Gastrocnemius medialis (tissue), 4 donors: ENCODE results near the gene FOXP2. TPM values are rescaled to one million over a fixed set of nuclear protein-coding genes. Genes with fewer than 3 reads are reported as not detected.
A peak's percentile ranks its signal among the peaks of the same experiment; 100 is the strongest.

Source experiments
- ATAC-seq, 2 donors: fragments of 150-250 bp; one replicate each; pipeline ENCODE4 v1.9.1; 2016
- DNase-seq, 2 donors: peaks; one replicate each; pipeline ENCODE4 v3.0.0-alpha.2; 2019
- H3K27ac ChIP-seq, 4 donors: fragments of 200-600 bp; sonication (generic); 1 replicate in 1 of 4; 2 replicates in 3 of 4; pipeline ENCODE4 v1.5.1; 2016 to 2018; ENCODE audit warnings: mild to moderate bottlenecking in 2 of 4, moderate library complexity in 1 of 4
- H3K27me3 ChIP-seq, 3 donors: fragments of 200-600 bp; sonication (generic) in 2 of 3; 1 replicate in 1 of 3; 2 replicates in 2 of 3; pipeline versions ENCODE4 v1.5.1 to v1.6.0; 2016 to 2019; ENCODE audit warnings: mild to moderate bottlenecking in 1 of 3, moderate library complexity in 1 of 3
- H3K36me3 ChIP-seq, 2 donors: fragments of 200-600 bp; sonication (generic) in 1 of 2; one replicate each; pipeline ENCODE4 v1.5.1; 2017 to 2018
- H3K4me1 ChIP-seq, 2 donors: fragments of 200-600 bp; sonication (generic) in 1 of 2; one replicate each; pipeline ENCODE4 v1.5.1; 2016 to 2017; ENCODE audit warnings: mild to moderate bottlenecking in 2 of 2
- H3K4me3 ChIP-seq, 4 donors: fragments of 200-600 bp; sonication (generic) in 3 of 4; 1 replicate in 1 of 4; 2 replicates in 3 of 4; pipeline ENCODE4 v1.5.1; 2016 to 2019; ENCODE audit warnings: mild to moderate bottlenecking in 2 of 4
- H3K9me3 ChIP-seq, 3 donors: fragments of 200-600 bp; sonication (generic) in 2 of 3; 1 replicate in 1 of 3; 2 replicates in 2 of 3; pipeline ENCODE4 v1.5.1; 2016 to 2019
- POLR2A ChIP-seq, 2 donors: fragments of 450-650 bp; IDR thresholded peaks; one replicate each; pipeline ENCODE4 v1.6.1; 2017; ENCODE audit warnings: antibody characterized with exemption in 2 of 2, mild to moderate bottlenecking in 2 of 2, moderate library complexity in 2 of 2
- in situ Hi-C, 4 donors: fragments of 200-750 bp; cut with MboI; loops; one replicate each; pipeline versions ENCODE4 v1.15.0 to v1.8.0; 2017; ENCODE audit warnings: low sequenced_read_pairs in 4 of 4
- intact Hi-C: fragments of 100-400 bp; cut with DNase I; formaldehyde crosslinking; loops from one replicate; pipeline ENCODE4 v1.15.1; 2023; ENCODE audit warnings: low total_unique reads
- total RNA-seq, 4 donors: library from RNA; depleted of rRNA; stranded (reverse); fragments of >200 nt; gene quantifications; one replicate each; pipeline versions ENCODE4 v1.1.0 to v1.2.3, GENCODE V29; 2016
- TF ChIP-seq, protein P1 (sequence below), 5 experiments: fragments of 450-650 bp in 3 of 5; fragments of 200-600 bp in 2 of 5; sonication (generic) in 2 of 5; IDR thresholded peaks in 4 of 5; conservative IDR thresholded peaks in 1 of 5; 1 replicate in 4 of 5; 2 replicates in 1 of 5; pipeline ENCODE4 v1.5.1; 2016 to 2019; ENCODE audit warnings: antibody characterized with exemption in 5 of 5, mild to moderate bottlenecking in 3 of 5, moderate library complexity in 3 of 5

Gene FOXP2
- 10 to 100 TPM in 1 of 4 donors, 1 to 10 TPM in 3; 4.9 to 16.9 (median 7.5) TPM for total RNA-seq

DNA sequence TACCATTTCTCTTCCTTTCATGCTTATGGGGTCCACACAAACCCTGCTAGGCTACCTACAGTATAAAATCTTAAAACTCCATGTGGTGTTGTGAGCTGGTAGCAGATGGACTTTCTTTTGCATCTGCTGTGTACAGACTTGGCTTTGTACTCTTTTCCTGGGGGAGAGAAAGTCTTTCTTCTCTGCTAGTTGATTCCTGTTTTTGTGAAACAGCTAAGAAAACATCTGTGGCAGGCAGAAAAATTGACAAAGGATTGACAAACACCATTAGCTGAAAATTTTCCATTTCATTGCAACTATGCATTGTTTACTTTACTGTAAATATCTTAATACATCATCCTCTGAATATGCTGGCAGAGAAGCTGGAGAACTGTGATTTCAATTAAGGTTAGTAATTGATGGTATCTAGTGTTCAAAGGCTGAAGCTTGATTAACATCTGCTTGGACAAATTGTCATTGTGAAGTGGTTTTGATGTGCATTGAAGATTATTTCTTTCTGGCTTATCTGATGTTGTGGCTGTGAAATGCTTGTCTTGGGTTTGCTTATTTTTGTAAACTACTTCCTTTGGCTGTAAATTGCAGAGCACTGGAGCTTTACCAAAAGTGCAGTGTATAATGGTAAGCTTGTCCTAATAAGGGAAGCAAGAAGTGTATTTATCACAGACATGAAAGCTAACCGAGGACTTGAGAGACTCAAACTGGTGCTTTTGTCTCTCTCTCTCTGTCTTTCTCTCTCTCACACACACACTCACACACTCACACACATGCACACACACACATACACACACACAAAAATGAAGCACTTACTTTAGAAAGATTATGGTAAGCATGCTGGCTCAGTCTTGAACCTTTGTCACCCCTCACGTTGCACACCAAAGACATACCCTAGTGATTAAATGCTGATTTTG, at the start of gene FOXP2:
TSS of gene FOXP2 (plus strand) at position 660 of the 908 bp plus-strand sequence. CDS start 11,697 bp downstream, outside the sequence.
- H3K36me3 ChIP-seq, result no peaks in the 10 kb centered on the region
- peak within 1 kb of the TSS; percentile 74 to 84 (median 75) for H3K27ac ChIP-seq
- H3K4me1 ChIP-seq, result peaks cover 47 to 54% of the 10 kb centered on the region in 2 donors
- ATAC-seq (peak in 1 of 2 donors; percentile 15), DNase-seq (no peak)
- TF ChIP-seq POLR2A (IDR thresholded peaks at IDR 0.05), result no peak
- TF ChIP-seq, protein P1, sequence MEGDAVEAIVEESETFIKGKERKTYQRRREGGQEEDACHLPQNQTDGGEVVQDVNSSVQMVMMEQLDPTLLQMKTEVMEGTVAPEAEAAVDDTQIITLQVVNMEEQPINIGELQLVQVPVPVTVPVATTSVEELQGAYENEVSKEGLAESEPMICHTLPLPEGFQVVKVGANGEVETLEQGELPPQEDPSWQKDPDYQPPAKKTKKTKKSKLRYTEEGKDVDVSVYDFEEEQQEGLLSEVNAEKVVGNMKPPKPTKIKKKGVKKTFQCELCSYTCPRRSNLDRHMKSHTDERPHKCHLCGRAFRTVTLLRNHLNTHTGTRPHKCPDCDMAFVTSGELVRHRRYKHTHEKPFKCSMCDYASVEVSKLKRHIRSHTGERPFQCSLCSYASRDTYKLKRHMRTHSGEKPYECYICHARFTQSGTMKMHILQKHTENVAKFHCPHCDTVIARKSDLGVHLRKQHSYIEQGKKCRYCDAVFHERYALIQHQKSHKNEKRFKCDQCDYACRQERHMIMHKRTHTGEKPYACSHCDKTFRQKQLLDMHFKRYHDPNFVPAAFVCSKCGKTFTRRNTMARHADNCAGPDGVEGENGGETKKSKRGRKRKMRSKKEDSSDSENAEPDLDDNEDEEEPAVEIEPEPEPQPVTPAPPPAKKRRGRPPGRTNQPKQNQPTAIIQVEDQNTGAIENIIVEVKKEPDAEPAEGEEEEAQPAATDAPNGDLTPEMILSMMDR (IDR thresholded peaks at IDR 0.05 in 4 of 5, conservative IDR thresholded peaks at IDR 0.05 in 1 of 5), result no peak
- intact Hi-C loops (loop anchor here (5.0 to 10.0 kb wide), 3 partner anchors 120 to 500 kb away; partner anchors contain the start of gene PPP1R3A), in situ Hi-C loops (loop anchor here in 3 of 4 donors (10.0 to 25.0 kb wide), 3 partner anchors 327 to 502 kb away; partner anchors contain the start of gene PPP1R3A (in 1 of the 3))
- H3K4me3 ChIP-seq, result peak within 1 kb of the TSS; percentile 44 to 50 (median 45)
- H3K27me3 ChIP-seq, result no peaks in the 10 kb centered on the region
- no peaks in the 10 kb centered on the region for H3K9me3 ChIP-seq

- intact Hi-C loops (no loop called here), in situ Hi-C loops (no loop called here)
- H3K4me1 ChIP-seq, result peaks cover 15 to 21% of the 10 kb centered on the region in 2 donors
- ATAC-seq, result no peak
- no peak for TF ChIP-seq POLR2A (IDR thresholded peaks at IDR 0.05)
- TF ChIP-seq, protein P1 (IDR thresholded peaks at IDR 0.05 in 4 of 5, conservative IDR thresholded peaks at IDR 0.05 in 1 of 5), result no peak
- H3K4me3 ChIP-seq, result no peak overlapping the region
- DNase-seq, result no peak
- no peaks in the 10 kb centered on the region for H3K36me3 ChIP-seq
- no peaks in the 10 kb centered on the region for H3K9me3 ChIP-seq
- H3K27ac ChIP-seq, result no peak overlapping the region
- no peaks in the 10 kb centered on the region for H3K27me3 ChIP-seq
These were observed 48.8 kb upstream of the FOXP2 start for GRCh38 chr7:114365791-114366190.

DNA sequence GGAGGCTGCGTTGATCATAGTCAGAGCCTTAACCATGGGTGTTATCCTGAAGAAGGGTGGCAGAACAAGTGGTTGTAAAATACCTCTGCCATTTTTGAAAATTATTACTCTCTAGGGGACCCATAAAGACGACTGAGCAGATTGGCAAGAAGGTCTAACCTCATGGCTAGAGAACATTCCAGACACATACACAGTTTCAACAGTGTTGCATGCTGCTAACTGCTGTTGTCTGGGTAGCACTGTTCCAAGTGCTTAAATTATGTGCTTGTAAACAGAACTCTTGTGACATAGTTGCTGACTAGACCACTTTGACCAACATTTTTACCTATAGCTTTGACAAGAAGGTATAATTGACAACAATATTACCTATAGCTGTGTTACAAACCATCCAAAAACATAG, 46.1 kb upstream of the FOXP2 start:
- in situ Hi-C loops, result no loop called here
- peak in 1 of 2 donors; percentile 36 for ATAC-seq
- H3K27ac ChIP-seq, result no peak overlapping the region
- H3K27me3 ChIP-seq, result no peaks in the 10 kb centered on the region
- intact Hi-C loops, result no loop called here
- H3K36me3 ChIP-seq, result no peaks in the 10 kb centered on the region
- no peak for DNase-seq
- H3K4me1 ChIP-seq, result peaks cover 15 to 21% of the 10 kb centered on the region in 2 donors
- H3K4me3 ChIP-seq, result no peak overlapping the region
- TF ChIP-seq POLR2A (IDR thresholded peaks at IDR 0.05), result no peak
- TF ChIP-seq, protein P1 (IDR thresholded peaks at IDR 0.05 in 4 of 5, conservative IDR thresholded peaks at IDR 0.05 in 1 of 5), result no peak
- no peaks in the 10 kb centered on the region for H3K9me3 ChIP-seq

- intact Hi-C loops, result no loop called here
- DNase-seq (no peak), ATAC-seq (no peak)
- in situ Hi-C loops, result no loop called here
- no peak overlapping the region for H3K4me3 ChIP-seq
- no peaks in the 10 kb centered on the region for H3K9me3 ChIP-seq
- TF ChIP-seq, protein P1 (IDR thresholded peaks at IDR 0.05 in 4 of 5, conservative IDR thresholded peaks at IDR 0.05 in 1 of 5), result no peak
- TF ChIP-seq POLR2A (IDR thresholded peaks at IDR 0.05), result no peak
- peaks cover 12 to 13% of the 10 kb centered on the region in 2 donors for H3K4me1 ChIP-seq
- H3K27me3 ChIP-seq, result no peaks in the 10 kb centered on the region
- no peaks in the 10 kb centered on the region for H3K36me3 ChIP-seq
- no peak overlapping the region for H3K27ac ChIP-seq
These were observed 45.3 kb upstream of the FOXP2 start for GRCh38 chr7:114369294-114369693.
